Measurements from ENCODE around the gene RNF181.
"Not testable (repeated sequence)": the region's sequence is repeated elsewhere in the genome, so short reads cannot be mapped to it uniquely, and the experiment has no call there.

Gene RNF181

GRCh38 chr2:85615413-85615728, 19.8 kb downstream of the RNF181 start:
- no peak for DNase-seq (ENCODE audit: low read depth)
- H3K4me3 ChIP-seq (ENCODE audit: low read depth, low read length), result peak overlapping the region; percentile 61
- no peak for TF ChIP-seq CTCF (IDR thresholded peaks at IDR 0.05; ENCODE audit: control insufficient read depth, extremely low read depth, insufficient read depth)

GRCh38 chr2:85617723-85618122, 22.2 kb downstream of the RNF181 start:
- H3K4me3 ChIP-seq (ENCODE audit: low read depth, low read length); DNase-seq (ENCODE audit: low read depth): not testable (repeated sequence)

DNA sequence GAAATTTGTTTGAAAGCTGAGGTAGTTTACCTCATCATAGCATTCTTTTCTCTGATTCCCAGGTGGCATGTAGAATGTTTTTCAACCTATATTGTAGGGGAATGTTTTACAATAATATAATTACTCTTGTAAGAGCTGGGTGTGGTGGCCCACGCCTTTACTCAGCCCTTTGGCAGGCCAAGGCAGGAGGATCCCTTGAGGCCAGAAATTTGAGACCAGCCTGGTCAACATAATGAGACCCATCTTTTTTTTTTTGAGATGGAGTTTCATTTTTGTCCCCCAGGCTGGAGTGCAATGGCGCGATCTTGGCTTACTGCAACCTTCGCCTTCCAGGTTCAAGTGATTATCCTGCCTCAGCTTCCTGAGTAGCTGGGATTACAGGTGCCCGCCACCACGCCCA, 24.1 kb downstream of the RNF181 start:
- TF ChIP-seq CTCF (IDR thresholded peaks at IDR 0.05; ENCODE audit: control insufficient read depth, extremely low read depth, insufficient read depth), result no peak
- no peak overlapping the region for H3K4me3 ChIP-seq (ENCODE audit: low read depth, low read length)
- no peak for DNase-seq (ENCODE audit: low read depth)

DNA sequence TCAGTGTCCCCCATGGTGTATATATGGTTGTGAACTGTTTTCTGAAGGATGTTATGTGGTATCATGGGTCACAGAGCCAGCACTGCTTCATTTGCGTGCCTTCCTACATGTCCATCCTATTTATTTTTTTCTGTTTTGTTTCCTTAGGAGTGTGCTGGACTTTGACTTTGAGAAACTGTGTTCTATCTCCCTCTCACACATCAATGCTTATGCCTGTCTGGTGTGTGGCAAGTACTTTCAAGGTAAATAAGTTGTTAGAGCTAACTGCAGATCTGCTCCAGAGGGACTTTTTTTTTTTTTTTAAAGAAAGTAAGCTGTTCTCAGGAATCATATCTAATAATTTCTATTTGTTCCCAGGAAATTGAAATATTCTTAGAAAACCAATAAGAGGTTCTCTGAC, 25.8 kb downstream of the RNF181 start:
- no peak for DNase-seq (ENCODE audit: low read depth)
- no peak overlapping the region for H3K4me3 ChIP-seq (ENCODE audit: low read depth, low read length)
- TF ChIP-seq CTCF (IDR thresholded peaks at IDR 0.05; ENCODE audit: control insufficient read depth, extremely low read depth, insufficient read depth), result no peak

- DNase-seq (ENCODE audit: low read depth), result no peak
- H3K4me3 ChIP-seq (ENCODE audit: low read depth, low read length), result no peak overlapping the region
- TF ChIP-seq CTCF (IDR thresholded peaks at IDR 0.05; ENCODE audit: control insufficient read depth, extremely low read depth, insufficient read depth), result no peak
These were observed 28.4 kb downstream of the RNF181 start for GRCh38 chr2:85623991-85624390.

DNA sequence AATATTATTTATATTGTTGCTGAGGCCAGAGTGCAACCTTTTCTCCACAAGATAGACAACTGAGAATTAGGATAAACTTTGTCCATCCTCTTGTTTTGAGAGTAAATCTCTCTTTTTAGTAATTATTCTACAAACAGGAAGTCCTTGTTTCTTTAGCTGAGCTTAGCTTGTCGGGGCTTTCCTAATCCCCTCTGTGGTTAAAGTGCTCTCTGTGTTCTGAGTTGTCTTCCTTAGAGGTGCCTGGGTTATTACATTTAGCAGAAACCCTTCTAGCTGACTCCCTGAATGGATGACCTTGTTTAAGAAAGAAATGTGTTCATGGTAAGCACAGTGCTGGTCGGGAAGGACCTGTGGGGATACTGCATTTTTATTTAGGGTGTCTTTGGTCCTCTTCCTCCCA, 33.1 kb downstream of the RNF181 start:
- DNase-seq (ENCODE audit: low read depth), result no peak
- H3K4me3 ChIP-seq (ENCODE audit: low read depth, low read length), result no peak overlapping the region
- no peak for TF ChIP-seq CTCF (IDR thresholded peaks at IDR 0.05; ENCODE audit: control insufficient read depth, extremely low read depth, insufficient read depth)

DNA sequence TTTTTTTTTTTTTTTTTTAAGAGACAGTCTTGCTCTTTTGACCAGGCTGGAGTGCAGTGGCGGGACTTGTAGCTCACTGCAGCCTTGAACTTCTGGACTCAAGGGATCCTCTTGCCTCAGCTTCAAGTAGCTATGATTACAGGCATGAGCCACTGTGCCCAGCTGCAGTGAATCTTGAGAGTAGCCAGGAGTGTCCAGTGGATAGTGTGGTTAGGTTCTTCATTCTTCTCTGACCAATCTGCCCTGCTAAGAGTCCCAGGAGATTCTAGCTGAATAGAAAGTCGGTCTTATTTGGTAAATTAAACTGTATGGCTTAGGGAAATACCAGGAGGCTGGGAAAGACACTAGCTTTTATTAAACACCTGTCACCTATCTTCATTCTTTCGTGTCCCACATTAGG, 35.8 kb downstream of the RNF181 start:
- DNase-seq (ENCODE audit: low read depth), result no peak
- no peak for TF ChIP-seq CTCF (IDR thresholded peaks at IDR 0.05; ENCODE audit: control insufficient read depth, extremely low read depth, insufficient read depth)
- no peak overlapping the region for H3K4me3 ChIP-seq (ENCODE audit: low read depth, low read length)

- no peak overlapping the region for H3K4me3 ChIP-seq (ENCODE audit: low read depth, low read length)
- no peak for TF ChIP-seq CTCF (IDR thresholded peaks at IDR 0.05; ENCODE audit: control insufficient read depth, extremely low read depth, insufficient read depth)
- DNase-seq (ENCODE audit: low read depth), result no peak
These were observed 39.5 kb downstream of the RNF181 start for GRCh38 chr2:85635011-85635410.
